ENCODE data around the gene NF1.

Gene NF1

DNA sequence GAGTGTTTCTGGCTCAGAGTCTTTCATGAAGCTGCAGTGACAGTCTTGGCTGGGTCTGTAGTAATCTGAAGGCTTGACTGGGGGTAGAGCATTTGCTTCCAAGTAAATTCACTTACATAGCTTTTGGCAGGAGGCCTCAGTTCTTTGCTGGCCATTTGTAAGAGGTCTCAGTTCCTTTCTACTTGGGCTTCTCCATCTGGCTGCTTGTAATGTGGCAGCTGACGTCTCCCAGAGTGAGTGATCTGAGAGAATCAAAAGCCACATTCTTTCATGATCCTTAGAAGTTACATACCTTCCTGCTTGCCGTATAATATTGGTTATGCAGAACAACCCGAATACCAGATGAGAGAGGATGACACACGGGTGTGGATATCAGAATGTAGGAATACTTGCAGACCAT lies 39.8 kb downstream of the NF1 start:
- TF ChIP-seq, protein P1, sequence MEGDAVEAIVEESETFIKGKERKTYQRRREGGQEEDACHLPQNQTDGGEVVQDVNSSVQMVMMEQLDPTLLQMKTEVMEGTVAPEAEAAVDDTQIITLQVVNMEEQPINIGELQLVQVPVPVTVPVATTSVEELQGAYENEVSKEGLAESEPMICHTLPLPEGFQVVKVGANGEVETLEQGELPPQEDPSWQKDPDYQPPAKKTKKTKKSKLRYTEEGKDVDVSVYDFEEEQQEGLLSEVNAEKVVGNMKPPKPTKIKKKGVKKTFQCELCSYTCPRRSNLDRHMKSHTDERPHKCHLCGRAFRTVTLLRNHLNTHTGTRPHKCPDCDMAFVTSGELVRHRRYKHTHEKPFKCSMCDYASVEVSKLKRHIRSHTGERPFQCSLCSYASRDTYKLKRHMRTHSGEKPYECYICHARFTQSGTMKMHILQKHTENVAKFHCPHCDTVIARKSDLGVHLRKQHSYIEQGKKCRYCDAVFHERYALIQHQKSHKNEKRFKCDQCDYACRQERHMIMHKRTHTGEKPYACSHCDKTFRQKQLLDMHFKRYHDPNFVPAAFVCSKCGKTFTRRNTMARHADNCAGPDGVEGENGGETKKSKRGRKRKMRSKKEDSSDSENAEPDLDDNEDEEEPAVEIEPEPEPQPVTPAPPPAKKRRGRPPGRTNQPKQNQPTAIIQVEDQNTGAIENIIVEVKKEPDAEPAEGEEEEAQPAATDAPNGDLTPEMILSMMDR (IDR thresholded peaks at IDR 0.05; ENCODE audit: low read depth, low read length): no peak
- TF ChIP-seq, protein P2, sequence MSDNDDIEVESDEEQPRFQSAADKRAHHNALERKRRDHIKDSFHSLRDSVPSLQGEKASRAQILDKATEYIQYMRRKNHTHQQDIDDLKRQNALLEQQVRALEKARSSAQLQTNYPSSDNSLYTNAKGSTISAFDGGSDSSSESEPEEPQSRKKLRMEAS (IDR thresholded peaks at IDR 0.05; ENCODE audit: low read depth, low read length): no peak
- no peak for TF ChIP-seq MYC (IDR thresholded peaks at IDR 0.05; ENCODE audit: low read depth, low read length)
- no peak overlapping the region for H3K4me3 ChIP-seq (ENCODE audit: low read depth, low read length)
- DNase-seq (ENCODE audit: low read depth): no peak

DNA sequence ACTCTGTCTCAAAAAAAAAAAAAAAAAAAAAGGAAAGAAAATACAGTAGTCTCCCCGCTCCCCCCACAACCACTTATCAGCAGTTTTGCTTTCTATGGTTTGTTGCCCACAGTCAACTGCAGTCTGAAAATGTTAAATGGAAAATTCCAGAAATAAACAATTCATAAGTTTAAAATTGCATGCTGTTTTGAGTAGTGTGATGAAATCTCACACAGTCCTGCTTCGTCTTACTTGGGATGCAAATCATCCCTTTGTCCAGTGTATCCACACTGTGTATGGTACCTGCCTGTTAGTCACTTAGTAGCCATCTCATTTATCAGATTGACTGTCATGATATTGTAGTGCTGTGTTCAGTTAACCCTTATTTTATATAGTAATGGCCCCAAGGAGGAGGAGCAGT lies 41.5 kb downstream of the NF1 start:
- H3K4me3 ChIP-seq (ENCODE audit: low read depth, low read length): no peak overlapping the region
- DNase-seq (ENCODE audit: low read depth): no peak
- TF ChIP-seq, protein P1 (IDR thresholded peaks at IDR 0.05; ENCODE audit: low read depth, low read length): no peak
- TF ChIP-seq, protein P2 (IDR thresholded peaks at IDR 0.05; ENCODE audit: low read depth, low read length): no peak
- TF ChIP-seq MYC (IDR thresholded peaks at IDR 0.05; ENCODE audit: low read depth, low read length) (no peak), POLR2A (IDR thresholded peaks at IDR 0.05; ENCODE audit: extremely low read depth, insufficient read length) (no peak)

DNA sequence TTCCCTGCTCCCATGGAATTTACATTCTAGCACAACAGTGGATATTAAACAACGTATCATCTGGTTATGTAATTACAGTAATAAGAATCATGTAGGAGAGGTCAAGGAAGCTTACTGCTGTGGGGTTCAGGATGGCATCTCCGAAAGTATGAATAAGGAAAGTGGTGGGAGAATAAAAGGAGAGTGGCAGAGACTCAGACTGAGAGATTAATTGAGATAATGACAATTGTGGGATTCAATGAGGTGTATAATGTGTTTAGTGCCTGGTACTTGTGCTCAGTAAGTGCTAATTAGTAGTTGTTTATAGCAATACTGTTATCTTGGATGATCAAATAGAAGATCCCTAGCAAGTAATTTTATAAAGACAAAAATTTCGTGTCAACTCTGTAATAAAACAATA lies 45.3 kb downstream of the NF1 start:
- TF ChIP-seq MYC (IDR thresholded peaks at IDR 0.05; ENCODE audit: low read depth, low read length) (no peak), POLR2A (IDR thresholded peaks at IDR 0.05; ENCODE audit: extremely low read depth, insufficient read length) (no peak)
- TF ChIP-seq, protein P1 (IDR thresholded peaks at IDR 0.05; ENCODE audit: low read depth, low read length): no peak
- TF ChIP-seq, protein P2 (IDR thresholded peaks at IDR 0.05; ENCODE audit: low read depth, low read length): no peak
- no peak overlapping the region for H3K4me3 ChIP-seq (ENCODE audit: low read depth, low read length)

DNA sequence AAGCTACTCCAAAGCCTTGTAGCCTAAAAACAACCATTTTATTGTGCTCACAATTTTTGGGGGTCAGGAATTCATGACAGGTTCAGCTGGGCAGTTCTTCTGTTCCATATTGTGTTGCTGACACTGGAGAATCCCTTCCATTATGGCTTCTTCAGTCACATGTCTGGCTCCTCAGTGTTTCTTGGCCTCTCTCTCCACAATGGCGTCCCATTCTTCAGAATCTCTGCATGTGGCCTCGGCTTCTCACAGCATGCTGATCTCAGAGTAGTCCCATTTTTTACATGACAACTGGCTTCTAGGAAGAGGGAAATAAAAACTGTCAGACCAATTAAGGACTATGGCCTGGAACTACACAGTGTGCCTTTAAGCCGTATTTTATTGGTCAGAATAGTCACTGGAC lies 49.7 kb downstream of the NF1 start:
- H3K4me3 ChIP-seq (ENCODE audit: low read depth, low read length): no peak overlapping the region
- no peak for DNase-seq (ENCODE audit: low read depth)
- TF ChIP-seq, protein P1 (IDR thresholded peaks at IDR 0.05; ENCODE audit: low read depth, low read length): no peak
- TF ChIP-seq POLR2A (IDR thresholded peaks at IDR 0.05; ENCODE audit: extremely low read depth, insufficient read length) (no peak), MYC (IDR thresholded peaks at IDR 0.05; ENCODE audit: low read depth, low read length) (no peak)
- TF ChIP-seq, protein P2 (IDR thresholded peaks at IDR 0.05; ENCODE audit: low read depth, low read length): no peak

More for the DNA sequence above, 45.3 kb downstream of the NF1 start:
- no peak for DNase-seq (ENCODE audit: low read depth)

DNA sequence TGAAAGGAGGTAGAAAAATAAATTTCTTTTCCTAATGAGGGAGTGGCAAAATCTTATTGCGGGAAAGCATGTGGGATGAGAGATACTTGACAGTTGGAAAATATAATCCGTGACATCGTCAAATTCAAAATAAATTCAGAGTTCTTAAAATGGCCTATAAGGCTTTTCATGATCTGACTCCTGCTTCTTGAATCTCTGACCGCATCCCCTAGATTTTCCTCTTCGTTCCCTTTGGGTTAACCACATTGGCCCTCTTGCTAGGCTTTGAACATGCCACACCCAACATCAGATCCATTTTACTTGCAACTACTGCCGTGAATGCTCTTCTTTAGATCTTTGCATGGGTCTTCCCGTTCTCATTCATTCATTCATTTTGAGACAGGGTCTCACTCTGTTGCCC lies 50.1 kb downstream of the NF1 start:
- TF ChIP-seq, protein P1 (IDR thresholded peaks at IDR 0.05; ENCODE audit: low read depth, low read length): no peak
- TF ChIP-seq, protein P2 (IDR thresholded peaks at IDR 0.05; ENCODE audit: low read depth, low read length): no peak
- no peak for TF ChIP-seq POLR2A (IDR thresholded peaks at IDR 0.05; ENCODE audit: extremely low read depth, insufficient read length)
- H3K4me3 ChIP-seq (ENCODE audit: low read depth, low read length): no peak overlapping the region
- DNase-seq (ENCODE audit: low read depth): no peak

All from NB4 (cell line).